ENCODE data around the gene PBX4.

PBX4 gene

GRCh38 chr19:19568802-19569756 lies 49.4 kb downstream of the PBX4 start:
- Mint-ChIP-seq H3K27ac (no peak overlapping the region), H3K4me3 (no peak overlapping the region)

GRCh38 chr19:19567391-19567790 lies 51.1 kb downstream of the PBX4 start:
- no peak for ATAC-seq
- H3K36me3 Mint-ChIP-seq (ENCODE audit: low read depth): peaks cover 13% of the 10 kb centered on the region

More at GRCh38 chr19:19568802-19569756, 49.4 kb downstream of the PBX4 start:
- H3K9me3 Mint-ChIP-seq: no peaks in the 10 kb centered on the region
- ATAC-seq (no peak), DNase-seq (no peak)
- H3K36me3 Mint-ChIP-seq (ENCODE audit: low read depth): peaks cover 13% of the 10 kb centered on the region
- no peaks in the 10 kb centered on the region for H3K27me3 Mint-ChIP-seq
- peaks cover 6% of the 10 kb centered on the region for H3K4me1 Mint-ChIP-seq

GRCh38 chr19:19566306-19566705 lies 52.2 kb downstream of the PBX4 start:
- Mint-ChIP-seq H3K27me3 (no peaks in the 10 kb centered on the region), H3K4me3 (no peak overlapping the region), H3K4me1 (peaks cover 4% of the 10 kb centered on the region), H3K9me3 (no peaks in the 10 kb centered on the region), H3K27ac (no peak overlapping the region), H3K36me3 (ENCODE audit: low read depth) (peaks cover 13% of the 10 kb centered on the region)
- no peak for ATAC-seq
- DNase-seq: no peak

More at GRCh38 chr19:19567391-19567790, 51.1 kb downstream of the PBX4 start:
- H3K27ac Mint-ChIP-seq: no peak overlapping the region
- no peak overlapping the region for H3K4me3 Mint-ChIP-seq
- H3K27me3 Mint-ChIP-seq: no peaks in the 10 kb centered on the region
- peaks cover 4% of the 10 kb centered on the region for H3K4me1 Mint-ChIP-seq
- no peak for DNase-seq
- no peaks in the 10 kb centered on the region for H3K9me3 Mint-ChIP-seq

GRCh38 chr19:19563348-19563848 lies 55.1 kb downstream of the PBX4 start:
- Mint-ChIP-seq H3K9me3 (no peaks in the 10 kb centered on the region), H3K4me1 (no peaks in the 10 kb centered on the region), H3K27me3 (no peaks in the 10 kb centered on the region), H3K27ac (no peak overlapping the region), H3K4me3 (no peak overlapping the region), H3K36me3 (ENCODE audit: low read depth) (peaks cover 6% of the 10 kb centered on the region)
- DNase-seq (no peak), ATAC-seq (no peak)

- Mint-ChIP-seq H3K27me3 (no peaks in the 10 kb centered on the region), H3K9me3 (no peaks in the 10 kb centered on the region), H3K4me3 (no peak overlapping the region), H3K27ac (no peak overlapping the region), H3K36me3 (ENCODE audit: low read depth) (peaks cover 6% of the 10 kb centered on the region), H3K4me1 (no peaks in the 10 kb centered on the region)
- peak; percentile 56 for ATAC-seq
- peak; percentile 28 for DNase-seq
Measured at GRCh38 chr19:19562665-19563347, 55.7 kb downstream of the PBX4 start.

GRCh38 chr19:19561946-19562664 lies 56.4 kb downstream of the PBX4 start:
- DNase-seq (no peak), ATAC-seq (no peak)
- Mint-ChIP-seq H3K36me3 (ENCODE audit: low read depth) (peaks cover 6% of the 10 kb centered on the region), H3K27ac (no peak overlapping the region), H3K27me3 (no peaks in the 10 kb centered on the region), H3K9me3 (no peaks in the 10 kb centered on the region), H3K4me1 (no peaks in the 10 kb centered on the region), H3K4me3 (no peak overlapping the region)

GRCh38 chr19:19559931-19560330 lies 58.6 kb downstream of the PBX4 start:
- DNase-seq: no peak
- H3K27ac Mint-ChIP-seq: no peak overlapping the region
- no peaks in the 10 kb centered on the region for H3K9me3 Mint-ChIP-seq
- H3K36me3 Mint-ChIP-seq (ENCODE audit: low read depth): peaks cover 6% of the 10 kb centered on the region
- H3K4me1 Mint-ChIP-seq: no peaks in the 10 kb centered on the region
- no peaks in the 10 kb centered on the region for H3K27me3 Mint-ChIP-seq
- H3K4me3 Mint-ChIP-seq: no peak overlapping the region
- no peak for ATAC-seq

GRCh38 chr19:19558636-19559035 lies 59.9 kb downstream of the PBX4 start:
- ATAC-seq (no peak), DNase-seq (no peak)
- no peak overlapping the region for H3K27ac Mint-ChIP-seq
- no peak overlapping the region for H3K4me3 Mint-ChIP-seq
- no peaks in the 10 kb centered on the region for H3K27me3 Mint-ChIP-seq
- no peaks in the 10 kb centered on the region for H3K4me1 Mint-ChIP-seq
- H3K36me3 Mint-ChIP-seq (ENCODE audit: low read depth): no peaks in the 10 kb centered on the region
- H3K9me3 Mint-ChIP-seq: no peaks in the 10 kb centered on the region

- Mint-ChIP-seq H3K36me3 (ENCODE audit: low read depth) (no peaks in the 10 kb centered on the region), H3K27me3 (no peaks in the 10 kb centered on the region), H3K27ac (no peak overlapping the region), H3K4me1 (no peaks in the 10 kb centered on the region), H3K9me3 (no peaks in the 10 kb centered on the region), H3K4me3 (no peak overlapping the region)
- DNase-seq (no peak), ATAC-seq (no peak)
Measured at GRCh38 chr19:19558055-19558454, 60.4 kb downstream of the PBX4 start.

GRCh38 chr19:19554074-19555023 lies 64.1 kb downstream of the PBX4 start:
- H3K9me3 Mint-ChIP-seq: no peaks in the 10 kb centered on the region
- H3K4me3 Mint-ChIP-seq: no peak overlapping the region
- ATAC-seq: peak; percentile 70
- no peaks in the 10 kb centered on the region for H3K27me3 Mint-ChIP-seq
- H3K36me3 Mint-ChIP-seq (ENCODE audit: low read depth): no peaks in the 10 kb centered on the region
- no peak overlapping the region for H3K27ac Mint-ChIP-seq
- no peaks in the 10 kb centered on the region for H3K4me1 Mint-ChIP-seq
- DNase-seq: peak; percentile 78

GRCh38 chr19:19553670-19554069 lies 64.8 kb downstream of the PBX4 start:
- Mint-ChIP-seq H3K4me1 (no peaks in the 10 kb centered on the region), H3K4me3 (no peak overlapping the region), H3K36me3 (ENCODE audit: low read depth) (no peaks in the 10 kb centered on the region), H3K27me3 (peaks cover 3% of the 10 kb centered on the region), H3K9me3 (no peaks in the 10 kb centered on the region), H3K27ac (no peak overlapping the region)
- DNase-seq (no peak), ATAC-seq (no peak)

GRCh38 chr19:19552798-19553197 lies 65.7 kb downstream of the PBX4 start:
- Mint-ChIP-seq H3K4me1 (no peaks in the 10 kb centered on the region), H3K27ac (no peak overlapping the region), H3K36me3 (ENCODE audit: low read depth) (no peaks in the 10 kb centered on the region), H3K27me3 (peaks cover 3% of the 10 kb centered on the region), H3K4me3 (no peak overlapping the region), H3K9me3 (no peaks in the 10 kb centered on the region)
- ATAC-seq (no peak), DNase-seq (peak; percentile 44)

GRCh38 chr19:19551853-19552192 lies 66.7 kb downstream of the PBX4 start:
- no peaks in the 10 kb centered on the region for H3K9me3 Mint-ChIP-seq
- no peaks in the 10 kb centered on the region for H3K36me3 Mint-ChIP-seq (ENCODE audit: low read depth)
- DNase-seq (no peak), ATAC-seq (no peak)
- H3K4me1 Mint-ChIP-seq: no peaks in the 10 kb centered on the region
- peaks cover 3% of the 10 kb centered on the region for H3K27me3 Mint-ChIP-seq
- H3K27ac Mint-ChIP-seq: no peak overlapping the region
- H3K4me3 Mint-ChIP-seq: no peak overlapping the region

All from activated naive CD8-positive, alpha-beta T cell treated with anti-CD3 and anti-CD28 coated beads, Interleukin-2, amount 50 U/mL, for 24 hours (primary cell).